Heart right ventricle (tissue), 16 donors: ENCODE measurements around the gene TNFRSF8. TPM values are rescaled to one million over a fixed set of nuclear protein-coding genes. Genes with fewer than 3 reads are reported as not detected.

Experiments used
- ATAC-seq, 8 donors: fragments of 200-7000 bp; cut with Tn5 transposase; one replicate each; pipeline ENCODE4 v1.9.1; 2020; ENCODE audit warnings: mild to moderate bottlenecking in 8 of 8, moderate library complexity in 8 of 8, moderate number of reproducible peaks in 1 of 8
- DNase-seq, 2 donors: peaks; one replicate each; pipeline ENCODE4 v3.0.0-alpha.2; 2020
- H3K27ac ChIP-seq, 10 donors: fragments of 200-600 bp; sonication (generic) in 2 of 10; one replicate each; pipeline versions ENCODE4 v1.5.0 to v1.8.0; 2020 to 2022; ENCODE audit warnings: mild to moderate bottlenecking in 3 of 10
- H3K27me3 ChIP-seq, 7 donors: fragments of 200-600 bp; one replicate each; pipeline ENCODE4 v1.8.0; 2021 to 2022; ENCODE audit warnings: mild to moderate bottlenecking in 2 of 7
- H3K36me3 ChIP-seq, 9 donors: fragments of 200-600 bp; sonication (generic) in 1 of 9; one replicate each; pipeline versions ENCODE4 v1.5.0 to v1.8.0; 2020 to 2022; ENCODE audit warnings: mild to moderate bottlenecking in 2 of 9
- H3K4me1 ChIP-seq, 9 donors: fragments of 200-600 bp; sonication (generic) in 1 of 9; one replicate each; pipeline versions ENCODE4 v1.5.0 to v1.8.0; 2020 to 2022; ENCODE audit warnings: mild to moderate bottlenecking in 4 of 9
- H3K4me3 ChIP-seq, 10 donors: fragments of 200-600 bp; sonication (generic) in 2 of 10; one replicate each; pipeline versions ENCODE4 v1.5.0 to v1.8.0; 2020 to 2022; ENCODE audit warnings: mild to moderate bottlenecking in 7 of 10, moderate library complexity in 2 of 10
- H3K9me3 ChIP-seq, 11 donors: fragments of 200-600 bp in 10 of 11; sonication (generic) in 2 of 11; one replicate each; pipeline versions ENCODE4 v1.5.0 to v1.8.0; 2013 to 2022; ENCODE audit warnings: mild to moderate bottlenecking in 2 of 11, control low read depth in 1 of 11, moderate library complexity in 1 of 11
- WGBS, 2 donors: extraction: QIAGEN DNeasy Blood & Tissue Kit; methylation state at CpG; one replicate each; pipeline ENCODE4 v1.1.7; 2013; ENCODE audit warnings: inconsistent platforms in 1 of 2; 5-methylcytosine and 5-hydroxymethylcytosine counted together
- intact Hi-C, 10 donors: fragments of 100-400 bp; cut with DNase I; formaldehyde crosslinking; loops; one replicate each; pipeline versions ENCODE4 v1.11.1 to v1.14.2; 2022
- polyA plus RNA-seq, 2 donors: library from polyadenylated mRNA; stranded (reverse); fragments of 200-250 nt; gene quantifications; one replicate each; pipeline ENCODE4 v1.2.3, GENCODE V29; 2013
- total RNA-seq, 10 donors: library from RNA; stranded (reverse); fragmentation: NEBNext Ultra II Directional in 3 of 10; extraction: Animal tissue kit (Norgen Biotek cat#: 25700) in 3 of 10; gene quantifications; one replicate each; pipeline versions ENCODE4 v1.2.1 to v1.2.4, GENCODE V29; 2021 to 2023
- TF ChIP-seq, protein P1 (sequence below), 9 donors: fragments of 200-600 bp; sonication (generic) in 2 of 9; IDR thresholded peaks; one replicate each; pipeline versions ENCODE4 v1.5.0 to v1.8.0; 2021 to 2022; ENCODE audit warnings: antibody characterized with exemption in 9 of 9, mild to moderate bottlenecking in 5 of 9, moderate library complexity in 1 of 9
- donor health status: Arrhythmogenic right ventricular cardiomyopathy.
- donor health status: ischemic (EF 13 %, LVEDD 7.1; RV severe dilation, severe dysfunction).
- donor health status: healthy with polysubstance abuse.
- donor health status: DM: no; HTN: yes; CAD: no.
- donor health status: DM: no; HTN: no; CAD: no.
- donor health status: ischemic (EF 25% LVEDD 6.9; RV normal size, moderate dysfunction).
- donor health status: ischemic (EF 25% LVEDD 5.7; RV mildly dilated, moderate dysfunction).
- donor health status: healthy.
- donor health status: DM: yes; HTN: yes; CAD: no.
- donor health status: Ischemic cardiomyopathy.
- donor health status: ischemic (EF 35%, LVEDD 5.7; RV mildly dilated, moderate dysfunction).
- donor health status: nonischemic (EF 11% LVEDD 7.7; RV severe dilation, severe dysfunction).
- donor health status: DM: yes; HTN: yes; CAD: no.
- donor health status: PGD.
- donor health status: ischemic (EF 29% LVEDD 5.4; RV normal size, mild dysfunction).
- donor health status: nonischemic (EF 23%, LVEDD 6.1; RV moderate dilation, normal function).

The TNFRSF8 gene
- total and polyA plus RNA-seq, 12 donors = 0.21 to 2.4 (median 1.0) TPM

DNA sequence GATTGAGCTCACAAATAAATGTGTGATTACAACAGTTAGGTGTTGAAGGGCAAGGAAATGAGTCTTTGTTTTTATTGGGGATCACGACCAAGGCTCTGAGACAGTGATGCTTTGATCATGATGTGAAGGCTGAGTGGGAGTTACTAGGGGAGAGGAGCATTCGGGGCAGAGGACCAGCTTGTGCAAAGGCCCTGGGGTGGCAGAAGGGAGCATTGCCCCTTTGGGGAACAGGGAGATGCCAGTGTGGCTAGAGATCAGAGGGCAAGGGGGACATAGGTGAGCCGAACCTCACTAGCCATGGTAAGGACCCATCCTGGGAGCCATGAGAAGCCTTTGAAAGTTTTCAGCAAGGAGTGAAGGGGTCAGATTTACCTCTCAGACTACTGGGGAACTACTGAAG lies 31.1 kb downstream of the TNFRSF8 start:
- Histone ChIP-seq H3K36me3 (no peaks in the 10 kb centered on the region), H3K27ac (no peak overlapping the region), H3K4me1 (peaks cover 0 to 3% (median 0%) of the 10 kb centered on the region in 9 donors), H3K27me3 (no peaks in the 10 kb centered on the region), H3K9me3 (peaks cover 0 to 18% (median 0%) of the 10 kb centered on the region in 11 donors), H3K4me3 (no peak overlapping the region)
- DNase-seq (no peak), ATAC-seq (no peak)
- TF ChIP-seq, protein P1, sequence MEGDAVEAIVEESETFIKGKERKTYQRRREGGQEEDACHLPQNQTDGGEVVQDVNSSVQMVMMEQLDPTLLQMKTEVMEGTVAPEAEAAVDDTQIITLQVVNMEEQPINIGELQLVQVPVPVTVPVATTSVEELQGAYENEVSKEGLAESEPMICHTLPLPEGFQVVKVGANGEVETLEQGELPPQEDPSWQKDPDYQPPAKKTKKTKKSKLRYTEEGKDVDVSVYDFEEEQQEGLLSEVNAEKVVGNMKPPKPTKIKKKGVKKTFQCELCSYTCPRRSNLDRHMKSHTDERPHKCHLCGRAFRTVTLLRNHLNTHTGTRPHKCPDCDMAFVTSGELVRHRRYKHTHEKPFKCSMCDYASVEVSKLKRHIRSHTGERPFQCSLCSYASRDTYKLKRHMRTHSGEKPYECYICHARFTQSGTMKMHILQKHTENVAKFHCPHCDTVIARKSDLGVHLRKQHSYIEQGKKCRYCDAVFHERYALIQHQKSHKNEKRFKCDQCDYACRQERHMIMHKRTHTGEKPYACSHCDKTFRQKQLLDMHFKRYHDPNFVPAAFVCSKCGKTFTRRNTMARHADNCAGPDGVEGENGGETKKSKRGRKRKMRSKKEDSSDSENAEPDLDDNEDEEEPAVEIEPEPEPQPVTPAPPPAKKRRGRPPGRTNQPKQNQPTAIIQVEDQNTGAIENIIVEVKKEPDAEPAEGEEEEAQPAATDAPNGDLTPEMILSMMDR (IDR thresholded peaks at IDR 0.05) = no peak
- 80 to 91% methylated on average over 3 of the region's 3 CpGs for WGBS, 2 donors
- intact Hi-C loops = no loop called here

DNA sequence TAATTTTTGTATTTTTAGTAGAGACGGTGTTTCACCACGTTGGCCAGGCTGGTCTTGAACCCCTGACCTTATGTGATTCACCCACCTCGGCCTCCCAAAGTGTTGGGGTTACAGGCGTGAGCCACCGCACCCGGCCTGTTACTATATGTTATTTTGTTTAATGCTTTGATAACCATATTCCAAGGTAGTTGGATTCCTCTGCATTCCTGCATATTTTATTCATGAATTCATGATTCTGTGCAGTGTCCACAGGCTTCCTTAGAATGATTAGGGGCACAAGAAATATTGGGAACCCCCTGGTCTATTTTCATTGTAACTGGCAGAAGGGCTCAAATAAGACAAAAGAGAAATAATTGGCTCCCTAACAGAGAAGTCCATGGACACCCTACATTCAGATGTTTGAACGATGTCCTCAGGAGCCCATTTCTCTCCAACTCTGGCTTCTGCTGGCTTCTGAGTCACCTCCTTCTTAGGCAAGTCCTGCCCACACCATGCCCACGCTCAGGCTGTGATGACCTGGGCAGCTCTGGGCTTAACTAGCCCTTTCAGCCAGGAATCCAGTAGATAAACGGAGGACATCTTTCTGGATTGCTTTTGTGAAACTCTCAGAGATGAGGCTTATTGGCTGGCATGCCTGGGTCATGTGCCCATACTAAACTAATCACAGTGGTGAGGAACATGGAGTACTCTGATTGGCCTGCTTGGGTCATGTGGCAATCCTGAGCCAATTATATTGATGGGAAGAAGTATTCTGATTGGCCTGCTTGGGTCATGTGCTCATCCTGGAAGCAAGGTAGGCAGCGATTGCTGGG lies 32.6 kb downstream of the TNFRSF8 start:
- intact Hi-C loops = no loop called here
- Histone ChIP-seq H3K4me3 (no peak overlapping the region), H3K27ac (no peak overlapping the region), H3K27me3 (no peaks in the 10 kb centered on the region), H3K9me3 (peaks cover 0 to 18% (median 0%) of the 10 kb centered on the region in 11 donors), H3K36me3 (no peaks in the 10 kb centered on the region), H3K4me1 (no peaks in the 10 kb centered on the region)
- WGBS, 2 donors = 90 to 95% methylated on average over 10 of the region's 10 CpGs
- TF ChIP-seq, protein P1 (IDR thresholded peaks at IDR 0.05) = no peak
- ATAC-seq (no peak), DNase-seq (no peak)

DNA sequence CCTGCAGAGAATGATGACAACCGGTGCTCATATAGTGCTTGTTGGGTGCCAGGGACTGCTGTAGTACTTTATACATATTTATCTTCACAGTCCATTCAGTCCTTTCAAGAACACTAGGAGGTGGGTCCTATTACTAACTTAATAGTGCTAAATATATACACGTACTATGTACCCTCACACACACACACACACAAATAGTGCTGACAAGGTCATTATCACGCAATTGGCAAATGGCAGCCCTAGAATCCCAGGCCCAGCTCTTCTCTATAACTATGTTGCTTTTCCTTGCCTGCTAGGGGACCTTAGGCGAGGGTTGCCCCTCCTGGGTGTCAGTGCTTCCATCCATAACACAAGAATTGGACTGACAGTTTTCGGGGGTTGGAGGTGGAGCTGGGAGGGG lies 33.5 kb downstream of the TNFRSF8 start:
- no peak for ATAC-seq
- Histone ChIP-seq H3K4me1 (no peaks in the 10 kb centered on the region), H3K4me3 (no peak overlapping the region), H3K27me3 (no peaks in the 10 kb centered on the region), H3K36me3 (no peaks in the 10 kb centered on the region), H3K27ac (no peak overlapping the region), H3K9me3 (peaks cover 0 to 18% (median 0%) of the 10 kb centered on the region in 11 donors)
- intact Hi-C loops = no loop called here
- 64 to 75% methylated on average over 5 of the region's 5 CpGs for WGBS, 2 donors
- no peak for DNase-seq
- TF ChIP-seq, protein P1 (IDR thresholded peaks at IDR 0.05) = no peak

DNA sequence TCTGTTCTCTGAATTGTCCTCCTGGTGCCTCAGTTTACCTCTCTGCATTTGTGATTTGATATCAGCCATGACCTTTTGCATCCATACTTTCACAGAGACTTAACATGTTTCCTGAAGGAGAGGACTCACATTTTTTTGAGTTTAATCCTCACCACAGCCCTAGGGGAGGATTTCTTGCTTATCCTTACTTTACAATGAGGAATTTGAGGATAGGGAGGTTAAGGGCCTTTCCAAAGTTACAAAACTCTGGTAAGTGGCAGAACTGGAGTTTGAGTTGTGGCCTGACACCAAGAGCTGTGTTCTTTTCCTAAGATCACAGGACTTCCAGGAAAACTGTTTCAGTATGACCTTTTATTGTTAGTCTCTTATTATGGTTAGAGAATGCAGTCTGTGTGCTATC lies 34.2 kb downstream of the TNFRSF8 start:
- H3K27me3 ChIP-seq = no peaks in the 10 kb centered on the region
- intact Hi-C loops = no loop called here
- no peak for DNase-seq
- H3K36me3 ChIP-seq = no peaks in the 10 kb centered on the region
- no peak overlapping the region for H3K27ac ChIP-seq
- ATAC-seq = no peak
- H3K4me1 ChIP-seq = no peaks in the 10 kb centered on the region
- peaks cover 0 to 18% (median 0%) of the 10 kb centered on the region in 11 donors for H3K9me3 ChIP-seq
- H3K4me3 ChIP-seq = no peak overlapping the region
- TF ChIP-seq, protein P1 (IDR thresholded peaks at IDR 0.05) = no peak
